ENCODE measurements around the gene UGT1A5. TPM values are rescaled to one million over a fixed set of nuclear protein-coding genes. Genes with fewer than 3 reads are reported as not detected.

The UGT1A5 gene
- total RNA-seq, 2 experiments from 2014 or later, result not detected

DNA sequence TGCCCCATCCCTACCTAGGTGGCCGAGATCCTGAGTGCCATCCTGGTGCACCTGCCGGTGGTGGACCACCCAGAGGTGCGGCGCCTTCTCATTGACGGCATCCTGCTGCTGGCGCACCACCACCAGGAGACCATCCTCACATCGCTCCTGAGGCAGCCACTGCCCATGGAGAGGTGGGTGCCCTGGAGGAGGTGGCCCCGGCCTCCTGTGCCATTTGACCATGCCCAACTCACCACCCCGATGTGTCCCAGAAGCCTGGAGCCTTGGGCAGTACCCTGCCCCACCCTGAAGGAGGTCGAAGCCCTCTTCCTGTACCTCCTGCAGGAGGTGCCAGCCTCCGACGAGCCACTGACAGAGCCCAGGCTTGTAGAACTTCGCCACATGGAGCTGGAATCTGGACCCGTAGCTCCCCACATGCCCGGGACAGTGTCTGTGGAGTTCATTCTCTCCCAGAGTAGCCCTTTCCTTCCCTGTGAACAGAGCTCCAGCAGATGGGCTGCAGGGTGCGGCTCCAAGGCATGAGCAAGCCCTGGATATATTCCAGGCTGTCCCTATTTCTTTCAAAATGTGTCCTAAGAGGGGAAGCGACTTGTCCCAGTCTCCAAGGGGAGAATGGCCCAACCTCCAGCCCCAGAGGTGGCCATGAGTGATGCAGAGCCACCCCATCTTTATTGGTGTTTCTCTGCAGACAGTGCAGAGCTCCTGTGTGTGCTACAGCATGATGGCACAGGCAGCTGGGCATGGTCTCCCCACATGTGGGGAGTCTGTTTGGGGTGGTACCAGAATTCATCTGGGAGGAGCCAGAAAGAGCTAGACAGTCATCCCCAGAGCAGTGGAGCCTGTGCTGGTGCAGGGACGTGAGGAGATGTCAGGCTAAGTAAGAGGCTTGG is 107.4 kb downstream of the UGT1A5 start:
- ChIA-PET POLR2A (no interaction called here), CTCF (no interaction called here)

DNA sequence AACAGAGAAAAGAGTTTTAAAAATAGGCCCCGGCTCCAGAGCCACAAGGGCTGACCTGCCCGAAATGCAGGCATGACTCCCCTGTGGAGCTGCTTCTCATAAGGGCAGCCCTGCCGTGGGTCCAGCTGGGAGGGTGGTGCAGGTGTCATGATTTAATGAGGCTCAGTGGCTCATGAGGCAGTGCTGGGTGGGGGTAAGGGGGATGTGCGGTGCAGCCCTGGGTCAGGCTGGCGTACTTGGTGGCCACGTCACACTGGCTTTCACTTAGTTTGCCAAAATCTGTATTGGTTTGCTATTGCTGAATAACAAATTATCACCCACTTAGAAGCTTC is 108.0 kb downstream of the UGT1A5 start:
- ChIA-PET POLR2A (no interaction called here), CTCF (no interaction called here)

DNA sequence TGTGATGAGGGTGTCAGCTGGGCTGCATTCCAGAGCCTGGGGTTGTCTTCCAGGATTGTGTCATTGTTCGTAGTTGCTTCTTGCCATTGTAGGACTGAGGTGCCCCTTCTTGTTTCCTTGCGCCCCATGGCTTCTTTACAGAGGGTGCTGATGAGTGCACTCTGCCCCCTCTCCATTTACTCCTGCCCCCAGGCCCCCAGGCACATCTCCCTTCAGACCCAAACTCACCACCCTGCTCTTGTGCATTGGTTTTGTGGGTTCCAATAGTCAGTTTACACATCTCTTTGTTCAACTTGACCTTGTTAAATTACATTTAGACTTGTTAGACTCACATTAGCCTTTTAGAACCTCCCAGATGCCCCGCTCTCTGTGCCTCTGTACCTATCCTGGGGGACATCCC is 108.5 kb downstream of the UGT1A5 start:
- ChIA-PET CTCF (no interaction called here), POLR2A (no interaction called here)

DNA sequence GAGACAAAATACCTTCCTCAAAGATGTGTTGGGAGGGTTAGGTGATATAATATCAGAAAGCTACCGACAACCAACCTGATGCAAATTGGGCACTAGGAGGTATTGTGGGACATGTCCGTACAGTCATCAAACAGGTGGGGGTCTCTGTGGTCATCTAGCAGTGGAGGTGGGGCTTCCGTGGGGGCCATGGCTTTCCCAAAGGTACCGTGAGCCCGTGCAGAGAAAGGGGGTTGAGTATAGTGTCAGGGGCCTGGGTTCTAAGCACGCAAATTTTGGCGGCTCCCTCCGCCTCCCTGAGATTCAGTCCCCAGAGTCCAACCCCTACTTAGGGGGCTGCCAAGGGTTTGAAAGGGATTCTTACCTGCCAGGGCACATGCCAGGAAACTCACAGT is 109.0 kb downstream of the UGT1A5 start:
- CTCF ChIA-PET, result no interaction called here
- POLR2A ChIA-PET, result no interaction called here

DNA sequence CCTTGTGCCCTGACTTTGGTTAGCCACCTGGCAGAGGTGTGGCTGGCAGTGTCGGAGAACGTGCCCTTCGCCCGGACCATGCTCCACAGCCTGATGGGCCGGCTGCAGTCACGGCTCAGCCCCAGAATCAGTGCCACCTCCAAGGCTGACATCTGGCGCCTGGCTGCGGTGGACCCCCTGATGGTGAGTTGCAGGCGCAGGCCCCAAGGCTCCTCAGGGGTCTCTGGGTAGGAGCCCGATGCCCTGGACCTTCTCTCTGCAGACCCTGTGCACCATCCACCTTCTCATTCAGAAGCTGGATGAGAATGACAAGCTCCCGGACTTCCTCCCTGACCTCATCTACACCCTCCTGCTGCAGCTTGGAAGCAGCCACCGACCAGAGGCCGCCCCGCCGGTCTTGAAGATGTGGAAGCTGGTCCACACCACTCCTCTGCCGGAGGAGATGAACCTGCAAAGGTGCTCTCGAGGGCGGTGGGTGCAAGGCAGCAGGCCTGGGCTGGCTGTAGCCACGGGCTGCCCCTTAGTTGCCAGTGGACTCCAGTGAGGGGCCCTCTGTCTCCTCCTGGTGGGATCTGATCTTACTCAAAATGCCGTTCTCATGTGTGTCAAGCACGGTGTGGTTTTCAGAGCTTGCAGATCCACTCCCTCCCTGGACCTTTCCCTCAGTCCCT is 109.5 kb downstream of the UGT1A5 start:
- ChIA-PET CTCF (no interaction called here), POLR2A (interaction anchor here (0.6 kb wide), 1 partner anchor 743 kb away, joined by 10 read pairs; no protein-coding TSS in a partner anchor)

Other genes with a start within 250 kb of the UGT1A5 start
- 10 to 100 TPM; 14.5 to 15.1 TPM for gene USP40, start 146.1 kb upstream of the UGT1A5 start, total RNA-seq
- gene UGT1A8, start 95.3 kb upstream of the UGT1A5 start, total RNA-seq, result not detected
- not detected for gene UGT1A10, start 76.5 kb upstream of the UGT1A5 start, total RNA-seq
- not detected for gene UGT1A9, start 41.0 kb upstream of the UGT1A5 start, total RNA-seq
- gene UGT1A7, start 31.0 kb upstream of the UGT1A5 start, total RNA-seq, result not detected
- gene UGT1A6, start 20.0 kb upstream of the UGT1A5 start, total RNA-seq, result not detected
- not detected for gene UGT1A4, start 5.8 kb downstream of the UGT1A5 start, total RNA-seq
- gene UGT1A3, start 16.1 kb downstream of the UGT1A5 start, total RNA-seq, result not detected
- not detected for gene UGT1A1, start 47.4 kb downstream of the UGT1A5 start, total RNA-seq
- gene MROH2A, start 65.4 kb downstream of the UGT1A5 start, total RNA-seq, result not detected
- gene HJURP, start 141.6 kb downstream of the UGT1A5 start, total RNA-seq, result 10 to 100 TPM; 49.9 to 53.9 TPM
- gene TRPM8, start 204.5 kb downstream of the UGT1A5 start, total RNA-seq, result not detected

Measured in activated CD8-positive, alpha-beta memory T cell treated with anti-CD3 and anti-CD28 coated beads for 36 hours (primary cell).